PC-9 (cell line): ENCODE results near the gene MAP4K4.

Experiments used
- EZH2 ChIP-seq: fragments of 200-600 bp; sonication (generic); IDR thresholded peaks from 2 replicates; pipeline ENCODE4 v1.8.0; 2017; ENCODE audit warnings: antibody characterized with exemption, low read depth
- TF ChIP-seq, protein P1 (sequence below): fragments of 200-600 bp; sonication (generic); conservative IDR thresholded peaks from 2 replicates; pipeline ENCODE4 v1.6.1; 2017; ENCODE audit warnings: mixed run types, antibody characterized with exemption, mild to moderate bottlenecking, moderate library complexity

GRCh38 chr2:101754618-101755017 is 57.1 kb downstream of the MAP4K4 start:
- TF ChIP-seq, protein P1, sequence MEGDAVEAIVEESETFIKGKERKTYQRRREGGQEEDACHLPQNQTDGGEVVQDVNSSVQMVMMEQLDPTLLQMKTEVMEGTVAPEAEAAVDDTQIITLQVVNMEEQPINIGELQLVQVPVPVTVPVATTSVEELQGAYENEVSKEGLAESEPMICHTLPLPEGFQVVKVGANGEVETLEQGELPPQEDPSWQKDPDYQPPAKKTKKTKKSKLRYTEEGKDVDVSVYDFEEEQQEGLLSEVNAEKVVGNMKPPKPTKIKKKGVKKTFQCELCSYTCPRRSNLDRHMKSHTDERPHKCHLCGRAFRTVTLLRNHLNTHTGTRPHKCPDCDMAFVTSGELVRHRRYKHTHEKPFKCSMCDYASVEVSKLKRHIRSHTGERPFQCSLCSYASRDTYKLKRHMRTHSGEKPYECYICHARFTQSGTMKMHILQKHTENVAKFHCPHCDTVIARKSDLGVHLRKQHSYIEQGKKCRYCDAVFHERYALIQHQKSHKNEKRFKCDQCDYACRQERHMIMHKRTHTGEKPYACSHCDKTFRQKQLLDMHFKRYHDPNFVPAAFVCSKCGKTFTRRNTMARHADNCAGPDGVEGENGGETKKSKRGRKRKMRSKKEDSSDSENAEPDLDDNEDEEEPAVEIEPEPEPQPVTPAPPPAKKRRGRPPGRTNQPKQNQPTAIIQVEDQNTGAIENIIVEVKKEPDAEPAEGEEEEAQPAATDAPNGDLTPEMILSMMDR = no peak
- no peak for TF ChIP-seq EZH2
